GM23248 (cell line): ENCODE results near the gene ARFGAP2.

Experiments used
- EZH2 ChIP-seq: fragments of 200-600 bp; sonication (generic); IDR thresholded peaks from 2 replicates; pipeline ENCODE4 v1.6.1; 2018; ENCODE audit warnings: antibody characterized with exemption, mild to moderate bottlenecking; ENCODE audit not compliant: insufficient read depth, poor library complexity, severe bottlenecking
- EZH2phosphoT487 ChIP-seq: fragments of 200-600 bp; sonication (generic); IDR thresholded peaks from 2 replicates; pipeline ENCODE4 v1.6.1; 2018; ENCODE audit warnings: antibody characterized with exemption, moderate library complexity, mild to moderate bottlenecking, low read depth; ENCODE audit not compliant: insufficient read depth

GRCh38 chr11:47178737-47179654, 2.3 kb upstream of the ARFGAP2 start:
- TF ChIP-seq EZH2 (no peak), EZH2phosphoT487 (no peak)
